GM15510 (cell line): Measurements from ENCODE around the gene F10.

Experiments used
- POLR2A ChIP-seq: IDR thresholded peaks from 3 replicates; pipeline ENCODE4 v1.6.1; 2011; ENCODE audit warnings: borderline replicate concordance; ENCODE audit not compliant: insufficient read length; ENCODE audit errors: extremely low read depth

Gene F10

GRCh38 chr13:113122550-113123225 lies at the start of gene F10:
Gene F10, plus strand, starts transcription at chr13:113122799. Its CDS starts 57 bp downstream, at chr13:113122856.
- no peak for TF ChIP-seq POLR2A

- TF ChIP-seq POLR2A, result no peak
Measured at GRCh38 chr13:113073942-113074341, 48.7 kb upstream of the F10 start.

GRCh38 chr13:113074401-113074800 lies 48.2 kb upstream of the F10 start:
- no peak for TF ChIP-seq POLR2A

GRCh38 chr13:113074876-113075275 lies 47.7 kb upstream of the F10 start:
- no peak for TF ChIP-seq POLR2A

GRCh38 chr13:113075711-113076110 lies 46.9 kb upstream of the F10 start:
- TF ChIP-seq POLR2A, result no peak

GRCh38 chr13:113076681-113077401 lies 45.8 kb upstream of the F10 start:
- TF ChIP-seq POLR2A, result no peak

- TF ChIP-seq POLR2A, result no peak
Measured at GRCh38 chr13:113077566-113077952, 45.0 kb upstream of the F10 start.

GRCh38 chr13:113077953-113078901 lies 44.4 kb upstream of the F10 start:
- TF ChIP-seq POLR2A, result no peak

GRCh38 chr13:113078902-113079780 lies 43.5 kb upstream of the F10 start:
- no peak for TF ChIP-seq POLR2A

GRCh38 chr13:113080361-113080831 lies 42.2 kb upstream of the F10 start:
- TF ChIP-seq POLR2A, result no peak

- TF ChIP-seq POLR2A, result no peak
Measured at GRCh38 chr13:113080901-113081521, 41.6 kb upstream of the F10 start.

GRCh38 chr13:113082198-113083021 lies 40.2 kb upstream of the F10 start:
- no peak for TF ChIP-seq POLR2A

- TF ChIP-seq POLR2A, result no peak
Measured at GRCh38 chr13:113083022-113083373, 39.6 kb upstream of the F10 start.
